DMS79 treated with DMSO at 0.1 percent for 48 hours (cell line): ENCODE results near the gene TMEM253.

ENCODE experiments used
- DNase-seq: peaks from one replicate; lab custom pipeline; 2025; lab: John Stamatoyannopoulos, UW

TMEM253 gene

GRCh38 chr14:21105095-21105494 lies 4.2 kb downstream of the TMEM253 start:
- DNase-seq, result no peak

- no peak for DNase-seq
Observed at GRCh38 chr14:21106176-21106497, 5.3 kb downstream of the TMEM253 start.

GRCh38 chr14:21106498-21107282 lies 5.8 kb downstream of the TMEM253 start:
- DNase-seq, result peak; percentile 93

GRCh38 chr14:21107283-21107800 lies 6.5 kb downstream of the TMEM253 start:
- DNase-seq, result no peak

GRCh38 chr14:21108791-21109190 lies 7.9 kb downstream of the TMEM253 start:
- DNase-seq, result no peak

GRCh38 chr14:21109377-21110138 lies 8.7 kb downstream of the TMEM253 start:
- DNase-seq, result no peak

- no peak for DNase-seq
Observed at GRCh38 chr14:21112255-21112654, 11.4 kb downstream of the TMEM253 start.

GRCh38 chr14:21113369-21113768 lies 12.5 kb downstream of the TMEM253 start:
- no peak for DNase-seq

- no peak for DNase-seq
Observed at GRCh38 chr14:21118933-21119332, 18.1 kb downstream of the TMEM253 start.

- no peak for DNase-seq
Observed at GRCh38 chr14:21120686-21121085, 19.8 kb downstream of the TMEM253 start.

- DNase-seq, result no peak
Observed at GRCh38 chr14:21121122-21121521, 20.3 kb downstream of the TMEM253 start.

- no peak for DNase-seq
Observed at GRCh38 chr14:21123429-21123828, 22.6 kb downstream of the TMEM253 start.

- no peak for DNase-seq
Observed at GRCh38 chr14:21133901-21134300, 33.0 kb downstream of the TMEM253 start.

- DNase-seq, result peak; percentile 18
Observed at GRCh38 chr14:21136024-21136423, 35.2 kb downstream of the TMEM253 start.

GRCh38 chr14:21142357-21142756 lies 41.5 kb downstream of the TMEM253 start:
- DNase-seq, result no peak

GRCh38 chr14:21145437-21145836 lies 44.6 kb downstream of the TMEM253 start:
- no peak for DNase-seq

GRCh38 chr14:21149641-21150367 lies 48.9 kb downstream of the TMEM253 start:
- DNase-seq, result no peak
